Sigmoid colon (tissue), 4 donors: ENCODE data around the gene SOBP.

Experiments used
- EP300 ChIP-seq, 4 donors: sonication (generic); formaldehyde crosslinking; IDR thresholded peaks; one replicate each; pipeline ENCODE4 v1.6.1; 2017; ENCODE audit warnings: antibody characterized with exemption in 4 of 4
- POLR2A ChIP-seq, 2 donors: fragments of 450-650 bp; IDR thresholded peaks; one replicate each; pipeline ENCODE4 v1.6.1; 2016; ENCODE audit warnings: antibody characterized with exemption in 2 of 2, mild to moderate bottlenecking in 2 of 2, moderate library complexity in 2 of 2
- POLR2AphosphoS5 ChIP-seq, 4 donors: sonication (generic); formaldehyde crosslinking; IDR thresholded peaks; one replicate each; pipeline ENCODE4 v1.6.1; 2017; ENCODE audit warnings: antibody characterized with exemption in 4 of 4
- TF ChIP-seq, protein P1 (sequence below), 4 experiments: fragments of 450-650 bp in 3 of 4; fragments of 200-600 bp in 1 of 4; IDR thresholded peaks; one replicate each; pipeline ENCODE4 v1.5.1; 2016 to 2019; ENCODE audit warnings: antibody characterized with exemption in 4 of 4, mild to moderate bottlenecking in 3 of 4, moderate library complexity in 2 of 4

DNA sequence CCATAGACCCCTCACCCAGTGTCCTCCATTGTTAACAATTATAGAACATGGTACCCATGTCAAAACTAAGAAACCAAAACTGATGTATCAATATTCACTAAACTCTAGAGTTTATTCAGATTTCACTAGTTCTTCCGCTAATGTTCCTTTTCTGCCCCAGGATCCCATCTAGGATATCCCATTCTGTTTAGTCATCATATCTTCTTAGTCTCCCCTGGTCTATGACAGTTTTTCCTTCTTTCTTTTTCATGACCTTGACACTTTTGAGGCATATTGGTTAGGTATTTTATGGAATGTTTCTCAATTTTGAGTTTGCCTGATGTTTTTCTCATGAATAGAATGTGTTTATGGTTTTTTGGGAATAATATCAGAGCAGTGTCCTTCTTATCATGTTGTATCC is 187.5 kb downstream of the SOBP start:
- TF ChIP-seq, protein P1, sequence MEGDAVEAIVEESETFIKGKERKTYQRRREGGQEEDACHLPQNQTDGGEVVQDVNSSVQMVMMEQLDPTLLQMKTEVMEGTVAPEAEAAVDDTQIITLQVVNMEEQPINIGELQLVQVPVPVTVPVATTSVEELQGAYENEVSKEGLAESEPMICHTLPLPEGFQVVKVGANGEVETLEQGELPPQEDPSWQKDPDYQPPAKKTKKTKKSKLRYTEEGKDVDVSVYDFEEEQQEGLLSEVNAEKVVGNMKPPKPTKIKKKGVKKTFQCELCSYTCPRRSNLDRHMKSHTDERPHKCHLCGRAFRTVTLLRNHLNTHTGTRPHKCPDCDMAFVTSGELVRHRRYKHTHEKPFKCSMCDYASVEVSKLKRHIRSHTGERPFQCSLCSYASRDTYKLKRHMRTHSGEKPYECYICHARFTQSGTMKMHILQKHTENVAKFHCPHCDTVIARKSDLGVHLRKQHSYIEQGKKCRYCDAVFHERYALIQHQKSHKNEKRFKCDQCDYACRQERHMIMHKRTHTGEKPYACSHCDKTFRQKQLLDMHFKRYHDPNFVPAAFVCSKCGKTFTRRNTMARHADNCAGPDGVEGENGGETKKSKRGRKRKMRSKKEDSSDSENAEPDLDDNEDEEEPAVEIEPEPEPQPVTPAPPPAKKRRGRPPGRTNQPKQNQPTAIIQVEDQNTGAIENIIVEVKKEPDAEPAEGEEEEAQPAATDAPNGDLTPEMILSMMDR (IDR thresholded peaks at IDR 0.05) = no peak
- TF ChIP-seq POLR2AphosphoS5 (IDR thresholded peaks at IDR 0.05) (no peak), POLR2A (IDR thresholded peaks at IDR 0.05) (no peak), EP300 (IDR thresholded peaks at IDR 0.05) (no peak)
